RKO (cell line): ENCODE data around the gene MMP1.

Experiments
- DNase-seq: peaks from one replicate; pipeline ENCODE4 v3.0.0-alpha.2; 2016; ENCODE audit warnings: low spot score

Gene MMP1

GRCh38 chr11:102798012-102798746 lies at the start of gene MMP1:
MMP1 (minus strand) TSS chr11:102798160; CDS start chr11:102798092, 68 bp downstream.
- peak; percentile 44 for DNase-seq

DNA sequence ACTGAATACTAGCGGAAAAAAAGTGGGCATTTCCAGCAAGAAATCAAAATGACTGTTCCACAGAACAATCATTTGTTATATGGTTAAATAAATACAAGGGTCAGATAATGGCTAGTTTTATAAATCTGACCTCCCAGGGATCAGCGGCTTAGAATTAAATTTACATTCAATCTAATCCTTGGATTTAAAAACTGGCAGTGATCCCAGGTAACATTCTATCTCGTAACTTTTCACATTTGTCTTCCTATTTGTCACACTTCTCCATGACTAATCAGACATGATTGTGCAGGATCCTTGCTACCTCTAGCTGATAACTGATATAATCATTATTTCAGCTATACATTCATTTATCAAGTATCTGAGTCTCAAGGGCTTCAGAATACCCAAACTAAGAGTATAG lies 48.3 kb upstream of the MMP1 start:
- no peak for DNase-seq

- DNase-seq, result peak; percentile 20
Observed at GRCh38 chr11:102843489-102843888, 45.5 kb upstream of the MMP1 start, which contains the start of gene MMP3. MMP3 (minus strand) TSS chr11:102843609; CDS start chr11:102843546, 63 bp downstream.

DNA sequence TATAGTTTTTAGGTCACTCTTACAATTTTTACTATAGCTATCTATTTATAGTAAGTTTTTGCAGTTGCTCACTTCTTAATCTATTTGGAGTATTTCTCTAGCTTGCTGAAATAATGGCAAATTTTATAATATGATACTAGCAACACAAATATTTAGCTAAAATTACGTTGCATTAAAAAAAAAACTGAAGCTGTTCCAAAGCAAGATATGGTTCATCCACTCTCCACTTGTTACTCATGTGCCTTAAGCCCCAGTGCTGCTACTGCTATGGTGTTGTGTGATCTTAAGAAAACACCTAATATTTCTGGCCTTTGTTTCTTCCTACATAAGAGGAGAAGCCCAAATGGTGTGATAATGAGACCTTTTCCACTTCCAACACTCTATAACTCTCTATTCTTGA lies 45.0 kb upstream of the MMP1 start:
- no peak for DNase-seq

GRCh38 chr11:102840018-102840417 lies 42.1 kb upstream of the MMP1 start:
- no peak for DNase-seq

DNA sequence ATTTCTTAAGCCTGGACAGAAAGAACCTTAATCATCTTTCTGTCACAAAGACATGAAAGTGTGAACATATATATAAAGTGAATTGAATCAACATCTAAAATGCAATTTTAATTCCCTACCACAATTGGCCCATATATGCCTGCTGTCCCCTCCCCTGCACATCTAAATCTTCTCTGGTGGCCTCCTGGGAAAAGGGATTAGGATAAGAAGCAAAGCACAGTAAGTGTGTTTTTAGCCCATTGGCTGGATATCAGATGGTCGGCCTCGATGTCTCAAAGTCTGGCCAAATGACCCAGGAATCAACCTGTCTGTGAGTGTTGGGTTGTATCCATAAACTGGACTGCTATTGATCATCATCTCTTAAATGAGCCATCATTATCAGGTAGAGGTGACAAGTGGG lies 39.7 kb upstream of the MMP1 start:
- no peak for DNase-seq

DNA sequence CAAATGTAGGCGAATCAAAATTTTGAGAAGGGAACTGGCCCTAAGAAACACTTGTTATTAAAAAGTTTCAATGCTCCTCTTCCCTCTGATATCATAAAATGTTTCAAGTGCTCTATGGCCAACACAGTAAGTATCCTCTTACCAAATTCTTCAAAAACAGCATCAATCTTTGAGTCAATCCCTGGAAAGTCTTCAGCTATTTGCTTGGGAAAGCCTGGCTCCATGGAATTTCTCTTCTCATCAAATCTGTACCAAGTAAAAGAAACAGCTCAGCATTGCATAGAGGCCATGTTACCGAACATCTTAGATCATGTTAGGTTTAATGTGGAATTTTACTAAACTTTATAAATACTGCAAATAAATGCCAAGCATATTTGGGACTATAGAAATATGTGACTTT lies 39.2 kb upstream of the MMP1 start:
- no peak for DNase-seq

- DNase-seq, result no peak
Observed at GRCh38 chr11:102836290-102836875, 38.4 kb upstream of the MMP1 start.

- DNase-seq, result no peak
Observed at GRCh38 chr11:102833731-102834130, 35.8 kb upstream of the MMP1 start.

DNA sequence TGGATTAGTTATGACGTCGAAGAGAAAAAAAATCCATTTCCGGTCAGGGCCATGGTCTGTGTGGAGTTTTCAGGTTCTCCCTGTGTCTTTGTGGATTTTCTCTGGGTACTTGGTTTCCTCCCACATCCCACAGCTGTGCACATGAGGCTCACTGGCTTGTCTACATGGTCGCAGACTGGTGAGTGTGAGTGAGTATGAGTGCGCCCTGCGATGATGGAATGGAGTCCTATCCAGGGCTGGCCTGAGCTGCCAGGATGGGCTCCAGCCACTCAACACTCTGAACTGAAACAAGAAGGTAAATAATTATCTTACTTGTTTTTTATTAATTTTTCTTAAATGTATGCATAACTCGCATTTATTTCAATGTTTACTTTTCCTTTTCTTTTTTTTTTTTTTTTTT lies 34.7 kb upstream of the MMP1 start:
- DNase-seq, result no peak

DNA sequence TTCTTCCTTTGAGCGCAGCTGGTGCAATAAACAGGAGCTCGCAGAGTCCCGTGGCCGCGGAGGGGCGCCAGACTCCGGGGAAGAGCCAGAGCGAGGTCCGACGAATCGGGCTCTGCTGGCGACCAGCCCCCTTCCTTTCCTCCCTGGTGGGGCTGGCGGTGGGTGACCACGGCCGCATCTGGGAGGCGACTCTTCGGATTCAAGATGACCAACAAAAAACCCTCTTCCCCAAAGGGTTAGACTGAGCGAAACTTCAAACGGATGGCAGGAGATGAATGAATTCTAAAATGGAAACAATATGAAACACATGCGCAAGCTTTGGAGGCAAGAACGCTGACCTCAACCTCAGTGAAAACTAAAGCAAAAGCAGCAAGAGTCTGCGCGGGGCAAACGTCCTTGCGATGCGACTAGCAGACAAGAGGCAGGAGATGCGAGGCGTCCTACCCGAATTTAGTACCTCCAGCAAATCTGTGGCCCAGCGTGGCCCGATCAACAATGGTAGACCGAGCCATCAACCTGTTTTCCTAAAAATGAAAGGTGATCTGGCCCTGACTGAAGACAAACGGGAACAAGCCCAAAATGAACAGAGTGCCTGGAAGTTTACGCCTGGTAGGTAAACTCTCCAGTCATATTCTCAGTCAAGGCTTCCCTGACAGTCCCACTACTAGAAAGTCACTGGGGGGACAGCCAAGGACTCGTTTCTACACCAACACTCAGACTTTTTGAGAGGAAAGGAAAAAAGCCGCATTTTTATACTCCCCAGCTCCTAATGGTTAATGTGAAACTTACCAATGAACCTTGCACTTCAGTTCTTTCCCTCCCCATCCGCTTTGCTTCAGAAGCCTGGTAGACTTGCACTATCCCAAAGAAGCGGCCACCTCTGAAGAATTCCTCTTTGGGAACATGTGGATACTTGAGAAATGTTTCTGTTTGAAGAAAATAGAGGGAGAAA lies 33.8 kb upstream of the MMP1 start:
- no peak for DNase-seq

GRCh38 chr11:102831128-102831488 lies 33.1 kb upstream of the MMP1 start:
- DNase-seq, result no peak

DNA sequence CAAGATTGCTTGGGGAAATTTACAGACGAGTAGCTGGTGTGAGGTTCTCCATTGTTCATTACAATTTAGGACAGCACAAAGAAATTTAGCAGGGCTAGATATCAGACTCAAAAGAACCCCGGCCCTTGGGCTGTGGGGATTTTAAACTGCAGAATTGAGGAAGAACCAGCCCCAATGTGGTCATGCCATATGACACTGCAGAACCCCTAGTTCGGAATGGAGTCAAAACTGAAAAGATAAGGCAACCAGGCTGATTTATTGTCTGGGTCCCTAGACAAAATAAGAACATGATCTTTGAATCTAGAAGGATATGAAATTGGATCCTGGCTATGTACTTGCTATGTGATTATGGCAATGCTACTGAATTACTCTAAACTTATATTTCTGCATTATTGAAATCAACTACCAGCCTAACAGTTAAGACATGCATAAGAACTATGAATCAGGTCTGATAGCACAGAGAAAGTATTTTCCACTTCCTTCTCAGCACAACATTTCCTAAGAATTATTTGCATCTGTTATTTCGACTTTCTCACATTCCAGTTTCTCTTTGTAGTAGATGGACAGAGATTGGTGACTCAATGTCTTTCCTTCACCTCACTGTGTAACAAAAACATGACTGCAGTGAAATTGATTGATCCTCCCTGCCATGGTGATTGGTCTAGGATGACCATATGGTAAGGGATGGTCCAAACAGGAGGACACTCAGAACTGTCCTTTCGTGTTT lies 32.2 kb upstream of the MMP1 start:
- DNase-seq, result no peak

DNA sequence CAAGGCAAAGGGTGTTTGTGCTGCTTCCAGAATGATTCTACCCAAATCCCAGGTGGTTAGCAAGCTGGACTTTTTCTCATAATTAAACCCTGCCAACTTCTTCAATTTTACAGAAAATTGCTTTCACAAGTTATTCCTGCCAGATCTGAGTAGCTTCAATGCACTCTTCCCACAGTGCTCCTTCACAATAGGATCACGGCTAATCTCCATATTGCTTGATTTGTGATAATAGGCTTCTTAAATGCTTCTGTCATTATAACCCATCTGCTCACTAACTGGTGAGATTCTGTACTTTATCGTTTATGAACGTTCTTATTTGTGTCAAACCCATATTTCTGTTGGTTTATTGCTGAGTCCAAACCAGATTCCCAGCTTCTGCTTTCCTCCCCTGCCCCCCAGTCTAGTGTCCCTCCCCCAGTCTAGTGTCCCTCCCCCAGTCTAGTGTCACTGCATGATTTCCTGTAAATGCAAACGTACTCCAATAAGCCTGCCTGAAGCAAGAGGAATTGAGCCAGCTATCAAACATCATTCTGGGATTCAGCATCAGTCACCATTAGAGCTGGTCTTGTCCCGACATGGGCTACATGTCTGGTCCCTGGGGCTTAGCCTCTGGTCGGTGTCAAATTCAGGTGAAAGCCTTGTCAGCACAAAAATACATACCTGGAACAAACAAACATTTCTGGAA lies 31.5 kb upstream of the MMP1 start:
- no peak for DNase-seq

- no peak for DNase-seq
Observed at GRCh38 chr11:102824556-102824955, 26.6 kb upstream of the MMP1 start.

DNA sequence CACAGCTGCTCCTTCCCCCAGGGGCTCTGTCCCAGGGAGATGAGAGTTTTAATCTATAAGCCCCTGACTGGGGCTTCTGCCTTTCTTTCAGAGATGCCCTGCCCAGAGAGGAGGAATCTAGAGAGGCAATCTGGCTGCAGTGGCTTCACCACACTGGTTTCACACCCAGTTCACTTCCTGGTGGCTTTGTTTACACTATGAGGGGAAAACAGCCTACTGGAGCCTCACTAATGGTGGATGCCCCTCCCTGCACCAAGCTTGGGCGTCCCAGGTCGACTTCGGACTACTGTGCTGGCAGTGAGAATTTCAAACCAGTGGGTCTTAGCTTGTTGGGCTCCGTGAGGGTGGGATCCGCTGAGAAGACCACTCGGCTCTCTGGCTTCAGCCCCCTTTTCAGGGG lies 21.5 kb upstream of the MMP1 start:
- DNase-seq, result no peak

DNA sequence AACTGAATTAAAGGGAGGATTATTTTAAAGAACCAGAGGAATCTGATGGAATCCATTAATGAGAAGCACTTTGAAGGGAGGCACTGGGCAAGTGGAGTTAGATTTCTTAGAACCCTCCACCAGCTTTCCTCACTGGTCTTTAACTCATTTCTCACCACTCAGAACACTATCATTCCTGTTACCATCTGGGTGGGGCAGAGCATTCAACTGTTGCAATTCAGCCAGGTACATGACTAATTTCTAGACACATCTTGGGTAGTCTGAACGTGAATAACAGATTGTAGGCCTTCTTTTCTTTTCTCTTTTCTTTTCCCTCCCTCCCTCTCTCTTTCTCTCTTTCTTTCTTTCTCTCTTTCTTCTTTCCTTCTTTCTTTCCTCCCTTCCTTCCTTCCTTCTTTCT lies 15.5 kb upstream of the MMP1 start:
- no peak for DNase-seq

- no peak for DNase-seq
Observed at GRCh38 chr11:102812188-102812587, 14.2 kb upstream of the MMP1 start.

- DNase-seq, result peak; percentile 26
Observed at GRCh38 chr11:102810950-102811660, 13.1 kb upstream of the MMP1 start.

GRCh38 chr11:102809971-102810370 lies 12.0 kb upstream of the MMP1 start:
- DNase-seq, result no peak

GRCh38 chr11:102807921-102808320 lies 10.0 kb upstream of the MMP1 start:
- peak; percentile 57 for DNase-seq
